Measurements from ENCODE around the gene COQ8A.

COQ8A gene

DNA sequence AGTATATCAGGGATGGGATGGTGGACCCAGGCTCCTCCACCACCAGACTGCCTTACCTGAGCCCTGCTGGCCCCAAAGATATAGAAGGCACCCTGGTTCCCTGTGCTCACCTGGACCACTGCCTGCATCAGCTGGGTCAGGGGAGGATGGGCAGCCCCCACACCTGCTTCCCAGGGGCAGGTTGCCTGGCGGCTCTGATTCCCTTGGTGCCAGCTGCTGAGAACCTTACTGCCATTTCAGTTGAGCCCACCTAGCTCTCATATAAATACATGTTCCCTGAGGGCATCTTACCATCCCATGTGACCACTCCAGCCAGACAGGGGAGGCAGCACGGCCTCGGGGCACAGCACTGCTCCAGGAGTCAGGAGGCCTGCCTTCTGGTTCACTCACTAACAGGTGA, 45.3 kb upstream of the COQ8A start:
- TF ChIP-seq, protein P1, sequence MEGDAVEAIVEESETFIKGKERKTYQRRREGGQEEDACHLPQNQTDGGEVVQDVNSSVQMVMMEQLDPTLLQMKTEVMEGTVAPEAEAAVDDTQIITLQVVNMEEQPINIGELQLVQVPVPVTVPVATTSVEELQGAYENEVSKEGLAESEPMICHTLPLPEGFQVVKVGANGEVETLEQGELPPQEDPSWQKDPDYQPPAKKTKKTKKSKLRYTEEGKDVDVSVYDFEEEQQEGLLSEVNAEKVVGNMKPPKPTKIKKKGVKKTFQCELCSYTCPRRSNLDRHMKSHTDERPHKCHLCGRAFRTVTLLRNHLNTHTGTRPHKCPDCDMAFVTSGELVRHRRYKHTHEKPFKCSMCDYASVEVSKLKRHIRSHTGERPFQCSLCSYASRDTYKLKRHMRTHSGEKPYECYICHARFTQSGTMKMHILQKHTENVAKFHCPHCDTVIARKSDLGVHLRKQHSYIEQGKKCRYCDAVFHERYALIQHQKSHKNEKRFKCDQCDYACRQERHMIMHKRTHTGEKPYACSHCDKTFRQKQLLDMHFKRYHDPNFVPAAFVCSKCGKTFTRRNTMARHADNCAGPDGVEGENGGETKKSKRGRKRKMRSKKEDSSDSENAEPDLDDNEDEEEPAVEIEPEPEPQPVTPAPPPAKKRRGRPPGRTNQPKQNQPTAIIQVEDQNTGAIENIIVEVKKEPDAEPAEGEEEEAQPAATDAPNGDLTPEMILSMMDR (IDR thresholded peaks at IDR 0.05; ENCODE audit: low read length, missing control alignments): no peak
- DNase-seq (ENCODE audit: low read depth): no peak
- H3K4me3 ChIP-seq (replicated peaks; ENCODE audit: low read depth, low read length): no peak overlapping the region

DNA sequence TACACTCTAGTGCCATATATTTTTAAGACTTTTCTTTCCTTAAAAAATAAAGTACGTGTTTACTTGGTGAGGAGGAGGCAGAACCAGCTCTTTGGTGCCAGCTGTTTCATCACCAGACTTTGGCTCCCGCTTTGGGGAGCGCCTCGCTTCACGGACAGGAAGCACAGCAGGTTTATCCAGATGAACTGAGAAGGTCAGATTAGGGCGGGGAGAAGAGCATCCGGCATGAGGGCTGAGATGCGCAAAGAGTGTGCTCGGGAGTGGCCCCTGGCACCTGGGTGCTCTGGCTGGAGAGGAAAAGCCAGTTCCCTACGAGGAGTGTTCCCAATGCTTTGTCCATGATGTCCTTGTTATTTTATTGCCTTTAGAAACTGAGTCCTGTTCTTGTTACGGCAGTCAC, 44.5 kb upstream of the COQ8A start:
- no peak overlapping the region for H3K4me3 ChIP-seq (replicated peaks; ENCODE audit: low read depth, low read length)
- DNase-seq (ENCODE audit: low read depth): no peak
- TF ChIP-seq, protein P1 (IDR thresholded peaks at IDR 0.05; ENCODE audit: low read length, missing control alignments): no peak

DNA sequence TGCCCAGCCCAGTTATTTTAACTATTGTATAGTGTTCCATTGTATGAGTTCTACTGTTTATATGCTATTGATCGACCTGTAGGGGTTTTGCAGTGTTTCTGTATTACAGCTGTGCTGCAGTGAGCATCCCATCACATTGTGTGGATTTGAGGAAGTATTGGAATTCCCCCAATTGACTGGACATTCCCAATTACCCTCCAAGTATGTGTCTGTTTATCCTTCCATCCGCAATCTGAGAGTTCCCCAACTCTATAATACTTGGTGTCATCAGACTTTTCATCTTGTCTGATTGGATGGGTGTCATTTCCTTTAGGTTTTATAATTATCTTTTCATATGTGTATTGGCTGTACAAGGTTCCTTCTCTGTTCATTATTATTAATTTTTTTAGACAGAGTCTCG, 41.8 kb upstream of the COQ8A start:
- TF ChIP-seq, protein P1 (IDR thresholded peaks at IDR 0.05; ENCODE audit: low read length, missing control alignments): no peak
- no peak for DNase-seq (ENCODE audit: low read depth)
- no peak overlapping the region for H3K4me3 ChIP-seq (replicated peaks; ENCODE audit: low read depth, low read length)

DNA sequence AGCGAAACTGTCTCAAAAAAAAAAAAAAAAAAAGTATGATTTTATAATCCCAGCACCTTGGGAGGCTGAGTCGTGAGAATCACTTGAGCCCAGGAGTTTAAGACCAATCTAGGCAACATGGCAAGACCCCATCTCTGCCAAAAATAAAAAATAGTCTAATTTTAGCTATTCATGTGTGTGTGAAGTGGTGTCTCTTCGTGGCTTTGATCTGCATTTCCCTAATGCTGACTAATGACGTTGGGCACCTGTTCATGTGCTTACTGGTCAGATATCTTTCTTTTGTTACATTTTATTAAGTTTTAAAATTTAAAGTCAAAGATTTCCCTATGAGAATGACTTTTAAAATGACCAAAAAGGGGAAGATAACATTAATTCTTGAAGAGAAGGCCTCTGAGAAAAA, 38.7 kb upstream of the COQ8A start:
- no peak overlapping the region for H3K4me3 ChIP-seq (replicated peaks; ENCODE audit: low read depth, low read length)
- TF ChIP-seq, protein P1 (IDR thresholded peaks at IDR 0.05; ENCODE audit: low read length, missing control alignments): no peak

DNA sequence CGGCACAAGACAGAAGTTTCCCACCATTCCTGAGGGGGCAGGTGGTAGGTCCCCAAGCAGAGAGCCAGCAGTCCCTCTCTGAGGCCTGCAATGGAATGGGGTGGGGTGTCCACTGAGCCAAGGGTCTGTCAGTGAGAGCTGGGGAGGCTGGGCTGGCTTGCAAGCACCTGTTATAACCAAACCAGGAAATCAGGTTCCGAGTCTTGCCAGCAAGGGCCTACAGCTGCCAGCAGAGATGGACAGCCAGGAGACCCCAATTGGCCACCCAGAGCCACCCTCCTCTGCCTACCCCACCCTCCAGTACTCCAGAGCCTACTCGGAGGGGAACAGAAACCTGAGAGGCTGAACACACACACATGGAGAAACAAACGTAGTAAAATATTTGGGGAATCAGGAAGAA, 37.5 kb upstream of the COQ8A start:
- TF ChIP-seq, protein P1 (IDR thresholded peaks at IDR 0.05; ENCODE audit: low read length, missing control alignments): no peak
- DNase-seq (ENCODE audit: low read depth): no peak
- no peak overlapping the region for H3K4me3 ChIP-seq (replicated peaks; ENCODE audit: low read depth, low read length)

More for the DNA sequence above, 38.7 kb upstream of the COQ8A start:
- no peak for DNase-seq (ENCODE audit: low read depth)

DNA sequence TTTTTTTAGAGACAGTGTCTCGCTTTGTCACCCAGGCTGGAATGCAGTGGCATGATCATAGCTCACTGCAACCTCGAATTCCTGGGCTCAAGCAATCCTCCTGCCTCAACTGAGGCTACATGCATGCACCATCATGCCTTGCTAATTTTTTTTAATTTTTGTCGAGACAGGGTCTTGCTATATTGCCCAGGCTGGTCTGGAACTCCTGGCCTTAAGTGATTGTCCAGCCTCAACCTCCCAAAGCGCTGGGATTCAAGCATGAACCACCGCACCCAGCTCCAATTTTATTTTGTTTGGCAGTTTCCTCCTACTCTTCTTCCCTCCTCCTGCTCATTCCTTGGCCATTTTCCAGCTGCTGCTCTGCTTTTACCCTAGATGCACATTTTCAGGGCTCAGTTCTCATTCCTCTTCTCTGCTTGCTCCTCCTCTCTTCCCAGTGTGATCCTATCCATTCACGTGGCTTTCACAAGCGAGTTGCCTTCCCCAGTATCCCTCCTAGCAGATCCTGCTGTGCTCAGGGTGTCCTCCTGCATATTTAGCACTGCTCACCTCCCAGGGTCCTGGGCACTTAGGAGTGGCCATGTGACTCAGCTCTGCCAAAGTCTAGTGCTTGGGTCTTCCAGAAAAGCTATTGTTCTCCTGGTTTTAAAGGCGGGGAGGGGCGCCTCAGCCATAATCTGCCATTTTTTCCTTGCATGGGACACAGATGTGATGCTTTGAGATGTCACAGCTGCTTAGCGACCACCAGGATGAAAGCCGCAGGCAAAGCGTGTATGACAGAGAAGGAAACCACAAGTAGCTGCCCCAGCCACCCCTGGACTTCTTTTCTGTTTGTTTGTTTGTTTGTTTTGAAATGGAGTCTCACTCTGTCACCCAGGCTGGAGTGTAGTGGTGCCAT, 36.0 kb upstream of the COQ8A start:
- DNase-seq (ENCODE audit: low read depth): peak; percentile 85
- H3K4me3 ChIP-seq (replicated peaks; ENCODE audit: low read depth, low read length): no peak overlapping the region
- TF ChIP-seq, protein P1 (IDR thresholded peaks at IDR 0.05; ENCODE audit: low read length, missing control alignments): no peak

DNA sequence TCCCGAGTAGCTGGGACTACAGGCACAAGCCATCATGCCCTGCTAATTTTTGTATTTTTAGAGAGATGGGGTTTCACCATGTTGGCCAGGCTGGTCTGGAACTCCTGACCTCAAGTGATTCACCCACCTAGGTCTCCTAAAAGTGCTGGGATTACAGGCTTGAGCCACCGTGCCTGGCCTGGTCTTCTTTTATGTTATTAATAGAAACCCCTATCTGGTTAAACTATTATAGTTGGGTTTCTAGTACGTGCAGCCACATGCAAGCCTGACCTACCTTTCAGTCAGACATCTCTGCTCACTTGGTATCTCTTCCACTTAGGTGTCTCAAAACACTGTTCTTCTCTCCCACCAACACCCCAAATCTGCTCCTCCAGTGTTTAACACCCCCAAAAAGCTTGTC, 35.3 kb upstream of the COQ8A start:
- no peak overlapping the region for H3K4me3 ChIP-seq (replicated peaks; ENCODE audit: low read depth, low read length)
- TF ChIP-seq, protein P1 (IDR thresholded peaks at IDR 0.05; ENCODE audit: low read length, missing control alignments): no peak
- DNase-seq (ENCODE audit: low read depth): no peak

Data from fibroblast of pulmonary artery (primary cell).